Nephron progenitor cell (in vitro differentiated cells): Measurements from ENCODE around the gene AQP9.

Source experiments
- DNase-seq: peaks from one replicate; pipeline ENCODE4 v3.0.0; 2021
- H3K27ac Mint-ChIP-seq: 2 replicates; pipeline ENCODE4 v1.8.0; 2021; ENCODE audit warnings: mild to moderate bottlenecking, moderate library complexity, mixed read lengths
- H3K27me3 Mint-ChIP-seq: 2 replicates; pipeline ENCODE4 v1.8.0; 2021; ENCODE audit warnings: mild to moderate bottlenecking, low read depth, mixed read lengths; ENCODE audit not compliant: poor library complexity
- H3K36me3 Mint-ChIP-seq: 2 replicates; pipeline ENCODE4 v1.8.0; 2021; ENCODE audit warnings: low read depth, mixed read lengths
- H3K4me1 Mint-ChIP-seq: 2 replicates; pipeline ENCODE4 v1.8.0; 2021; ENCODE audit warnings: mixed read lengths
- H3K4me3 Mint-ChIP-seq: 2 replicates; pipeline ENCODE4 v1.8.0; 2021; ENCODE audit warnings: mild to moderate bottlenecking, moderate library complexity, mixed read lengths
- H3K9me3 Mint-ChIP-seq: 2 replicates; pipeline ENCODE4 v1.8.0; 2021; ENCODE audit warnings: mild to moderate bottlenecking, moderate library complexity, mixed read lengths
- CTCF ChIP-seq: fragments of 200-600 bp; sonication (generic); IDR thresholded peaks from 2 replicates; pipeline ENCODE4 v1.5.0; 2021; ENCODE audit warnings: antibody characterized with exemption

AQP9 gene

GRCh38 chr15:58214591-58215340 is 76.6 kb downstream of the AQP9 start:
- no peak for DNase-seq
- TF ChIP-seq CTCF = no peak
- H3K36me3 Mint-ChIP-seq = peaks cover 7% of the 10 kb centered on the region

DNA sequence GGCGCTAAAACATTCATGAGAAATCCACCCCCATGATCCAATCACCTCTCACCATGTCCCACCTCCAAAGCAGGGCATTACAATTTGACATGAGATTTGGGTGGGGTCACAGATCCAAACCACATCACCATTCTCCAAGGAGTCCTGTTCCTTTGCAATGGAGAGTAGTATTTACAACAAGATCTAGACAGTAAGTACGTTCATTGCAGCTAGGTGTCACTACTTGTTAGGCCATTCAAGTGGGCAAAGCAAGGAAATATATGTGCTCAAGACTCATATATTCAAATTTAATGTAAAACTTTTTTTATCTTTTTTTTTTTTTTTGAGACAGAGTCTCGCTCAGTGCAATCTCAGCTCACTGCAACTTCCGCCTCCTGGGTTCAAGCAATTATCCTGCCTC is 79.3 kb downstream of the AQP9 start:
- TF ChIP-seq CTCF = no peak
- Mint-ChIP-seq H3K27me3 (no peaks in the 10 kb centered on the region), H3K36me3 (peaks cover 13% of the 10 kb centered on the region), H3K9me3 (peaks cover 32% of the 10 kb centered on the region), H3K4me1 (peaks cover 19% of the 10 kb centered on the region), H3K4me3 (no peak overlapping the region), H3K27ac (no peak overlapping the region)
- DNase-seq = no peak

More at GRCh38 chr15:58214591-58215340, 76.6 kb downstream of the AQP9 start:
- peak overlapping the region; percentile 52 for H3K27ac Mint-ChIP-seq
- peaks cover 19% of the 10 kb centered on the region for H3K4me1 Mint-ChIP-seq
- peaks cover 21% of the 10 kb centered on the region for H3K9me3 Mint-ChIP-seq
- no peaks in the 10 kb centered on the region for H3K27me3 Mint-ChIP-seq
- no peak overlapping the region for H3K4me3 Mint-ChIP-seq

GRCh38 chr15:58221591-58222241 is 83.5 kb downstream of the AQP9 start:
- DNase-seq = peak; percentile 22
- Mint-ChIP-seq H3K4me1 (no peaks in the 10 kb centered on the region), H3K36me3 (peaks cover 13% of the 10 kb centered on the region), H3K27me3 (no peaks in the 10 kb centered on the region), H3K27ac (no peak overlapping the region), H3K9me3 (peaks cover 32% of the 10 kb centered on the region), H3K4me3 (no peak overlapping the region)
- no peak for TF ChIP-seq CTCF

DNA sequence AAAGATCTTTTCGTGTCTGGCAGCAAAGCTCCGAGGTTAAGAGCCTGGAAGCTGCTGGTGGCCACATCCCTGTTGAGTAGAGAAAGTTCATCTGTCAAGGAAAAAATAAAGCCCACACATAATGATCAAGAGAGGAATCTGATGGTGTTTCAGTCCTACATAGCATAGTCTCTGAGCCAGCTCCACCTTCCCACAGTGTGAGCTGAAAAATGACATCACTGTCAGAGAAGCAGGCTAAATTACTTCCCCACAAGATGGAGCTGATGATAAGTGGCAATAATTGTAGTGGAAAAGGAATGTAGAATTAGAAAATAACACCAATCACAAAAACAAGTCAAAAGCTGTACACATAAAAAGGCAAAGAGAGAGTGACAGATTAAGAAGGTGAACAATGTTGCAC is 84.5 kb downstream of the AQP9 start:
- Mint-ChIP-seq H3K4me3 (no peak overlapping the region), H3K27me3 (no peaks in the 10 kb centered on the region), H3K9me3 (peaks cover 26% of the 10 kb centered on the region), H3K27ac (no peak overlapping the region), H3K36me3 (peaks cover 13% of the 10 kb centered on the region), H3K4me1 (no peaks in the 10 kb centered on the region)
- no peak for DNase-seq
- no peak for TF ChIP-seq CTCF

DNA sequence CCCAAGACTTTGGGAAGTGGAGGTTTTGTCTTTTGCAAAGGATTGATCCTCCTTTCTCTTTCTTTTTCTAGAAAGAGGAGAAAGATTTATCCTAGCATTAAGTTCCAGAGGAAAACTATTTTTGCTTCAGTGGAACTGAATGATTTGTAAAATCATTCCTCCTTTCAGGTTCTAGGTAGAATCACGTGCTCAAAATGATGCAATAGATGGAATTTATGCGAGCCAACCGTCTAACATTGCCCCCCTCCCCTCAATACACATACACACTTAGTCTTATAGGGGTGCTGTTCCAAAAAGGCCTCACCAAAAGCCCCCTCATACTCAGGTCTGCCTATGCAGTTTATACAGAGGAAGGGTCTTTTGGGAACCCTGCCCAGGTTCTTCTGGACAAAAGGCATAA is 85.3 kb downstream of the AQP9 start:
- Mint-ChIP-seq H3K36me3 (peaks cover 13% of the 10 kb centered on the region), H3K4me1 (peaks cover 6% of the 10 kb centered on the region), H3K27ac (no peak overlapping the region), H3K9me3 (peaks cover 24% of the 10 kb centered on the region), H3K4me3 (no peak overlapping the region), H3K27me3 (no peaks in the 10 kb centered on the region)
- no peak for TF ChIP-seq CTCF
- DNase-seq = no peak
